Osteoblast (primary cell): ENCODE data around the gene NBAS. TPM values are rescaled to one million over a fixed set of nuclear protein-coding genes. Genes with fewer than 3 reads are reported as not detected.
"Not testable (repeated sequence)": the region's sequence is repeated elsewhere in the genome, so short reads cannot be mapped to it uniquely, and the experiment has no call there.

Experiments used
- DNase-seq: peaks from one replicate; pipeline ENCODE4 v3.0.0; 2011; ENCODE audit warnings: low spot score, mixed read lengths; ENCODE audit not compliant: insufficient read length; ENCODE audit errors: missing footprints
- H2AFZ ChIP-seq: 2 replicates; pipeline ENCODE4 v1.6.0; 2011; ENCODE audit warnings: mild to moderate bottlenecking, low read length
- H3K27ac ChIP-seq: 2 replicates; pipeline ENCODE4 v1.5.1; 2011; ENCODE audit warnings: mild to moderate bottlenecking, low read depth, low read length, moderate library complexity
- H3K27me3 ChIP-seq: 2 replicates; pipeline ENCODE4 v1.6.0; 2012; ENCODE audit warnings: mild to moderate bottlenecking, control low read depth, inconsistent platforms, low read length, moderate library complexity; ENCODE audit not compliant: insufficient read depth
- H3K36me3 ChIP-seq: 2 replicates; pipeline ENCODE4 v1.5.1; 2011; ENCODE audit warnings: mild to moderate bottlenecking, low read length, control low read depth, moderate library complexity; ENCODE audit not compliant: insufficient read depth
- H3K4me1 ChIP-seq: 2 replicates; pipeline ENCODE4 v1.5.1; 2011; ENCODE audit warnings: mild to moderate bottlenecking, low read length, control low read depth, moderate library complexity; ENCODE audit not compliant: insufficient read depth
- H3K4me2 ChIP-seq: 2 replicates; pipeline ENCODE4 v1.6.0; 2011; ENCODE audit warnings: mild to moderate bottlenecking, low read length; ENCODE audit not compliant: insufficient read depth
- H3K4me3 ChIP-seq: fragments of 200-600 bp; sonication (generic); 3 replicates; pipeline ENCODE4 v1.5.1; 2012; ENCODE audit warnings: mild to moderate bottlenecking, low read length, inconsistent platforms; ENCODE audit not compliant: insufficient read depth
- H3K79me2 ChIP-seq: 2 replicates; pipeline ENCODE4 v1.6.0; 2012; ENCODE audit warnings: mild to moderate bottlenecking, low read length, control low read depth, inconsistent platforms; ENCODE audit not compliant: insufficient read depth
- H3K9me3 ChIP-seq: 2 replicates; pipeline ENCODE4 v1.5.1; 2011; ENCODE audit warnings: low read depth, low read length, control low read depth
- H4K20me1 ChIP-seq: 2 replicates; pipeline ENCODE4 v1.6.0; 2012; ENCODE audit warnings: mild to moderate bottlenecking, low read length, control low read depth; ENCODE audit not compliant: insufficient read depth
- CTCF ChIP-seq: IDR thresholded peaks from 2 replicates; pipeline ENCODE4 v1.5.1; 2011; ENCODE audit warnings: mild to moderate bottlenecking, low read depth, low read length, moderate library complexity; ENCODE audit errors: extremely low read depth
- total RNA-seq: library from RNA; depleted of rRNA; stranded (reverse); fragments of >200 nt; gene quantifications from 2 replicates; pipeline ENCODE4 v1.2.3, GENCODE V29; 2012

NBAS gene
- total RNA-seq, 1 donor = 98.1 TPM

- H3K9me3 ChIP-seq = no peaks in the 10 kb centered on the region
- H3K27ac ChIP-seq = no peak overlapping the region
- no peak overlapping the region for H3K4me2 ChIP-seq
- no peak overlapping the region for H2AFZ ChIP-seq
- no peaks in the 10 kb centered on the region for H3K36me3 ChIP-seq
- H3K79me2 ChIP-seq = no peaks in the 10 kb centered on the region
- H3K4me3 ChIP-seq = no peak overlapping the region
- H4K20me1 ChIP-seq = no peaks in the 10 kb centered on the region
- no peaks in the 10 kb centered on the region for H3K27me3 ChIP-seq
- no peaks in the 10 kb centered on the region for H3K4me1 ChIP-seq
- TF ChIP-seq CTCF = no peak
- DNase-seq = no peak
Observed at GRCh38 chr2:15260835-15261234, 300.3 kb downstream of the NBAS start.

- Histone ChIP-seq H3K9me3 (no peaks in the 10 kb centered on the region), H3K79me2 (no peaks in the 10 kb centered on the region), H3K4me1 (no peaks in the 10 kb centered on the region), H2AFZ (no peak overlapping the region), H3K4me2 (no peak overlapping the region), H3K4me3 (no peak overlapping the region), H3K27me3 (no peaks in the 10 kb centered on the region), H3K36me3 (no peaks in the 10 kb centered on the region), H4K20me1 (no peaks in the 10 kb centered on the region), H3K27ac (no peak overlapping the region)
- TF ChIP-seq CTCF = no peak
- DNase-seq = no peak
Observed at GRCh38 chr2:15260196-15260595, 300.9 kb downstream of the NBAS start.

GRCh38 chr2:15259356-15259756 is 301.8 kb downstream of the NBAS start:
- H3K9me3 ChIP-seq = no peaks in the 10 kb centered on the region
- no peak overlapping the region for H3K4me3 ChIP-seq
- no peak for DNase-seq
- H3K79me2 ChIP-seq = no peaks in the 10 kb centered on the region
- no peak for TF ChIP-seq CTCF
- no peaks in the 10 kb centered on the region for H3K36me3 ChIP-seq
- H2AFZ ChIP-seq = no peak overlapping the region
- H3K27me3 ChIP-seq = no peaks in the 10 kb centered on the region
- H3K4me2 ChIP-seq = no peak overlapping the region
- no peak overlapping the region for H3K27ac ChIP-seq
- no peaks in the 10 kb centered on the region for H3K4me1 ChIP-seq
- H4K20me1 ChIP-seq = no peaks in the 10 kb centered on the region

- not testable (repeated sequence) for H3K79me2 ChIP-seq, H3K4me1 ChIP-seq, H3K36me3 ChIP-seq, H3K4me3 ChIP-seq, H3K4me2 ChIP-seq, H3K9me3 ChIP-seq, H2AFZ ChIP-seq, H3K27me3 ChIP-seq, DNase-seq, H4K20me1 ChIP-seq, H3K27ac ChIP-seq
Observed at GRCh38 chr2:15258385-15258784, 302.7 kb downstream of the NBAS start.
